H1 (cell line): Measurements from ENCODE around the gene LPP. TPM values are rescaled to one million over a fixed set of nuclear protein-coding genes. Genes with fewer than 3 reads are reported as not detected.

Experiments
- CTCF ChIA-PET: fragments of 300-600 bp; sonication (Branson Sonifier 250); formaldehyde crosslinking; loops from one replicate; lab custom pipeline; 2021; ENCODE audit not compliant: partially characterized antibody; lab: Charles Lee
- POLR2A ChIA-PET: fragments of 300-600 bp; sonication (Branson Sonifier 250); formaldehyde crosslinking; loops from one replicate; lab custom pipeline; 2021; ENCODE audit warnings: inconsistent platforms; ENCODE audit not compliant: partially characterized antibody; lab: Charles Lee
- DNase-seq, 2 experiments: peaks; one replicate each; pipeline versions ENCODE4 v3.0.0 to v3.0.0-alpha.2; 2010 to 2022; ENCODE audit warnings: low spot score in 2 of 2, low read depth in 1 of 2, mixed read lengths in 1 of 2
- FAIRE-seq: peaks from 2 replicates; lab custom pipeline; 2011; peaks lifted over from hg19 to GRCh38; lab: Jason Lieb, UNC
- H2AFZ ChIP-seq: 2 replicates; pipeline ENCODE4 v1.8.1; 2012; ENCODE audit warnings: low read length, inconsistent platforms
- H2AK5ac ChIP-seq: 2 replicates; pipeline ENCODE4 v1.6.1; 2013; ENCODE audit warnings: low read depth, low read length
- H2BK120ac ChIP-seq: replicated peaks from 2 replicates; pipeline ENCODE3; 2013; ENCODE audit warnings: low read depth, low read length, inconsistent platforms
- H2BK12ac ChIP-seq: 2 replicates; pipeline ENCODE4 v1.6.1; 2013; ENCODE audit warnings: low read depth, low read length
- H2BK15ac ChIP-seq: 2 replicates; pipeline ENCODE4 v1.6.1; 2013; ENCODE audit warnings: low read length
- H2BK20ac ChIP-seq: 2 replicates; pipeline ENCODE4 v1.6.1; 2013; ENCODE audit warnings: low read length
- H2BK5ac ChIP-seq: 2 replicates; pipeline ENCODE4 v1.6.1; 2013; ENCODE audit warnings: low read depth, low read length
- H3K14ac ChIP-seq: 2 replicates; pipeline ENCODE4 v1.6.1; 2013; ENCODE audit warnings: inconsistent platforms; ENCODE audit not compliant: insufficient read length
- H3K18ac ChIP-seq: 2 replicates; pipeline ENCODE4 v1.6.1; 2013; ENCODE audit warnings: low read length; ENCODE audit errors: extremely low read depth
- H3K23ac ChIP-seq: 2 replicates; pipeline ENCODE4 v1.6.1; 2013; ENCODE audit warnings: inconsistent platforms; ENCODE audit not compliant: insufficient read length
- H3K23me2 ChIP-seq: 2 replicates; pipeline ENCODE4 v1.6.1; 2013; ENCODE audit warnings: low read depth, low read length
- H3K27ac ChIP-seq: 2 replicates; pipeline ENCODE4 v1.6.1; 2011; ENCODE audit warnings: low read depth, low read length, inconsistent platforms
- H3K27me3 ChIP-seq, 4 experiments: replicated peaks in 1 of 4; 1 replicate in 1 of 4; 2 replicates in 3 of 4; pipeline versions ENCODE4 v1.6.1 to v1.8.1; 2011 to 2013; ENCODE audit warnings: low read length in 3 of 4, mild to moderate bottlenecking in 3 of 4, inconsistent platforms in 2 of 4, mixed read lengths in 2 of 4, moderate library complexity in 1 of 4; ENCODE audit not compliant: control insufficient read depth in 3 of 4, insufficient read depth in 3 of 4; ENCODE audit errors: extremely low read depth in 1 of 4
- H3K36me3 ChIP-seq, 4 experiments: 2 replicates each; pipeline versions ENCODE4 v1.6.1 to v1.8.1; 2011 to 2013; ENCODE audit warnings: mild to moderate bottlenecking in 4 of 4, low read length in 3 of 4, moderate library complexity in 2 of 4, control low read depth in 1 of 4, inconsistent platforms in 1 of 4; ENCODE audit not compliant: insufficient read depth in 4 of 4, control insufficient read depth in 2 of 4
- H3K4ac ChIP-seq: replicated peaks from 2 replicates; pipeline ENCODE3; 2013; ENCODE audit warnings: low read length, low read depth, mixed read lengths, inconsistent platforms; ENCODE audit not compliant: insufficient read length
- H3K4me1 ChIP-seq, 4 experiments: replicated peaks in 1 of 4; 1 replicate in 1 of 4; 2 replicates in 3 of 4; pipeline versions ENCODE4 v1.6.1 to v1.8.1; 2011 to 2013; ENCODE audit warnings: low read length in 3 of 4, inconsistent platforms in 2 of 4, mixed read lengths in 1 of 4; ENCODE audit not compliant: insufficient read depth in 4 of 4, control insufficient read depth in 3 of 4
- H3K4me2 ChIP-seq, 2 experiments: 2 replicates each; pipeline versions ENCODE4 v1.6.1 to v1.8.1; 2011 to 2013; ENCODE audit warnings: low read depth in 2 of 2, low read length in 2 of 2, control low read depth in 1 of 2, inconsistent platforms in 1 of 2, mild to moderate bottlenecking in 1 of 2; ENCODE audit not compliant: insufficient read depth in 1 of 2
- H3K4me3 ChIP-seq, 4 experiments: fragments of 200-600, 300-600 bp in 1 of 4; sonication (generic), shearing (Covaris generic), sonication (Bioruptor Twin) in 1 of 4; 2 replicates each; pipeline versions ENCODE4 v1.5.1 to v1.8.1; 2011 to 2016; ENCODE audit warnings: low read length in 4 of 4, low read depth in 3 of 4, control low read depth in 2 of 4, inconsistent platforms in 2 of 4, mild to moderate bottlenecking in 2 of 4, mixed read lengths in 1 of 4, moderate library complexity in 1 of 4; ENCODE audit not compliant: insufficient read depth in 2 of 4; ENCODE audit errors: extremely low read depth in 1 of 4
- H3K56ac ChIP-seq: replicated peaks from 2 replicates; pipeline ENCODE3; 2013; ENCODE audit warnings: low read depth, mild to moderate bottlenecking, mixed read lengths, low read length, inconsistent platforms; ENCODE audit not compliant: insufficient read length
- H3K79me1 ChIP-seq: 2 replicates; pipeline ENCODE4 v1.6.1; 2013; ENCODE audit warnings: low read depth, low read length, control low read depth
- H3K79me2 ChIP-seq, 2 experiments: 2 replicates each; pipeline versions ENCODE4 v1.6.1 to v1.8.1; 2012 to 2013; ENCODE audit warnings: low read length in 2 of 2, mild to moderate bottlenecking in 2 of 2, inconsistent platforms in 1 of 2; ENCODE audit not compliant: insufficient read depth in 2 of 2, control insufficient read depth in 1 of 2
- H3K9ac ChIP-seq, 4 experiments: replicated peaks in 1 of 4; 1 replicate in 1 of 4; 2 replicates in 3 of 4; pipeline versions ENCODE4 v1.6.1 to v1.8.1; 2011 to 2013; ENCODE audit warnings: low read depth in 3 of 4, low read length in 3 of 4, control low read depth in 2 of 4, mild to moderate bottlenecking in 2 of 4, moderate library complexity in 2 of 4, inconsistent platforms in 1 of 4; ENCODE audit errors: extremely low read depth in 1 of 4
- H3K9me3 ChIP-seq, 2 experiments: 2 replicates each; pipeline versions ENCODE4 v1.6.1 to v1.8.1; 2012 to 2013; ENCODE audit warnings: mild to moderate bottlenecking in 2 of 2, moderate library complexity in 2 of 2, control low read depth in 1 of 2, inconsistent platforms in 1 of 2, low read depth in 1 of 2, low read length in 1 of 2, mixed read lengths in 1 of 2; ENCODE audit not compliant: insufficient read depth in 2 of 2
- H4K20me1 ChIP-seq, 2 experiments: replicated peaks in 1 of 2; 2 replicates each; pipeline versions ENCODE3 to v1.8.1; 2011 to 2013; ENCODE audit warnings: inconsistent platforms in 2 of 2, low read length in 2 of 2, mild to moderate bottlenecking in 1 of 2; ENCODE audit not compliant: insufficient read depth in 2 of 2, control insufficient read depth in 1 of 2
- H4K5ac ChIP-seq: 2 replicates; pipeline ENCODE4 v1.6.1; 2013; ENCODE audit warnings: low read length, low read depth, mixed read lengths, inconsistent platforms; ENCODE audit not compliant: insufficient read length
- H4K8ac ChIP-seq: 2 replicates; pipeline ENCODE4 v1.8.0; 2013; ENCODE audit warnings: mild to moderate bottlenecking, moderate library complexity, low read length, inconsistent platforms; ENCODE audit not compliant: insufficient read depth; ENCODE audit errors: extremely low read depth
- H4K91ac ChIP-seq: replicated peaks from 2 replicates; pipeline ENCODE3; 2013; ENCODE audit warnings: low read length, mixed read lengths, inconsistent platforms; ENCODE audit not compliant: insufficient read length
- BACH1 ChIP-seq: IDR thresholded peaks from 2 replicates; pipeline ENCODE4 v1.6.1; 2012; ENCODE audit warnings: low read length, improper control_type of control experiment
- CBX8 ChIP-seq: fragments of 300-800, 300-1000 bp; sonication (generic); IDR thresholded peaks from 2 replicates; pipeline ENCODE4 v1.7.1; 2016; ENCODE audit warnings: low read depth, low read length, borderline replicate concordance
- CTBP2 ChIP-seq: IDR thresholded peaks from 2 replicates; pipeline ENCODE4 v1.7.0; 2011; ENCODE audit warnings: borderline replicate concordance, mild to moderate bottlenecking, moderate library complexity, mixed read lengths, low read length; ENCODE audit not compliant: insufficient read depth, insufficient read length
- FOSL1 ChIP-seq: IDR thresholded peaks from 2 replicates; pipeline ENCODE4 v1.6.1; 2011; ENCODE audit warnings: mild to moderate bottlenecking, low read depth, low read length, moderate library complexity; ENCODE audit not compliant: insufficient read depth
- GABPA ChIP-seq: IDR thresholded peaks from 2 replicates; pipeline ENCODE4 v1.6.1; 2011; ENCODE audit warnings: mild to moderate bottlenecking, low read length, moderate library complexity, borderline replicate concordance; ENCODE audit not compliant: insufficient read depth
- HDAC6 ChIP-seq: IDR thresholded peaks from one replicate; pipeline ENCODE4 v1.7.1; 2012; ENCODE audit warnings: low read depth, mild to moderate bottlenecking, inconsistent platforms, low read length, moderate library complexity
- RNF2 ChIP-seq: fragments of 200-900, 300-1000 bp; sonication (generic); IDR thresholded peaks from 2 replicates; pipeline ENCODE4 v1.7.1; 2016; ENCODE audit warnings: borderline replicate concordance, low read depth, mild to moderate bottlenecking, antibody characterized with exemption, low read length; ENCODE audit not compliant: poor library complexity, severe bottlenecking; ENCODE audit errors: missing control alignments
- SAP30 ChIP-seq: fragments of 300-600 bp; sonication (generic); IDR thresholded peaks from 2 replicates; pipeline ENCODE4 v1.7.1; 2012; ENCODE audit warnings: low read length, moderate library complexity, mild to moderate bottlenecking, inconsistent platforms; ENCODE audit not compliant: insufficient read depth, insufficient replicate concordance
- SIX5 ChIP-seq: IDR thresholded peaks from 2 replicates; pipeline ENCODE4 v1.6.1; 2011; ENCODE audit warnings: mild to moderate bottlenecking, low read depth, low read length
- ZNF274 ChIP-seq: IDR thresholded peaks from 2 replicates; pipeline ENCODE4 v1.7.0; 2012; ENCODE audit warnings: low read length, borderline replicate concordance; ENCODE audit errors: extremely low read depth
- WGBS, 2 experiments: shearing (Covaris generic) in 1 of 2; methylation state at CpG; one replicate each; pipeline versions ENCODE4 v1.1.6 to v1.1.7; 2013 to 2015; ENCODE audit warnings: low lambda C conversion rate in 2 of 2, mixed read lengths in 2 of 2, inconsistent platforms in 1 of 2, low coverage in 1 of 2, missing lambda C conversion rate in 1 of 2; ENCODE audit not compliant: insufficient replicate concordance in 2 of 2, insufficient coverage in 1 of 2, insufficient read length in 1 of 2; ENCODE audit errors: extremely low coverage in 1 of 2, missing lambda C conversion rate in 1 of 2; 5-methylcytosine and 5-hydroxymethylcytosine counted together
- polyA plus RNA-seq, 7 experiments: library from polyadenylated mRNA; depleted of rRNA in 3 of 7; stranded (reverse) in 5 of 7; unstranded in 2 of 7; fragments of >200 nt in 5 of 7; fragments of 200-250 nt in 2 of 7; gene quantifications; 1 replicate in 5 of 7; 2 replicates in 1 of 7; 4 replicates in 1 of 7; pipeline versions ENCODE4 v1.2.1 to v1.2.3, GENCODE V29; 2011 to 2013; ENCODE audit warnings: missing spikeins in 2 of 7, mixed read lengths in 2 of 7
- total RNA-seq: library from RNA; stranded (reverse); fragmentation: NEBNext Ultra II Directional; extraction: Animal tissue kit (Norgen Biotek cat#: 25700); gene quantifications from 2 replicates; pipeline ENCODE4 v1.2.1, GENCODE V29; 2021
- TF ChIP-seq, protein P1 (sequence below), 3 experiments: IDR thresholded peaks; 1 replicate in 2 of 3; 2 replicates in 1 of 3; pipeline versions ENCODE4 v1.5.1 to v1.6.1; 2011; ENCODE audit warnings: low read length in 3 of 3, mild to moderate bottlenecking in 3 of 3, inconsistent platforms in 2 of 3, low read depth in 1 of 3, moderate library complexity in 1 of 3; ENCODE audit not compliant: insufficient read depth in 1 of 3; ENCODE audit errors: control extremely low read depth in 1 of 3

Gene LPP
- total and polyA plus RNA-seq, 2 of the 8 experiments (the other 6 are each of a cell fraction or from before 2014, with no cell fraction given) = 10.0 to 53.3 TPM

DNA sequence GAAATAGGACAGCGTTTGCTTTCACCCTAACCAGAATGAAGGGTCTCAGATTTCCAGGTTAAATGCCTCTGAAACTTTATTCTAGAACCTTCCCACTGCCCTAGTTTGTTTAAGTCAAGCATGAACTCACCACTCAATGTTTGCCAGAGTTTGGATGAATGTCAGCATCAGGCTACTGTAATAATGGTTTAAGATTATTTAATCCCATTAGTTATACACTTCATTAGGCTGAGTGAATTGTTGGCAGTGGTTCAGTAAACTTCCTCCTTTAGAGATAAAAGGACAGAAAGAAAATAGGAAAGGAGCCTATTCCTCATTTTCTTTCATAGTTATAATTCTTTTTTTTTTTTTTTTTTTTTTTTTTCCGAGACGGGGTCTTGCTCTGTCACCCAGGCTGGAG lies 615.9 kb downstream of the LPP start:
- CTCF ChIA-PET = no interaction called here
- FAIRE-seq = no peak
- 95% methylated on average over 1 of the region's 3 CpGs; no CpG with 5 or more reads in 1 of the 2 experiments for WGBS, 2 experiments
- TF ChIP-seq BACH1 (no peak), CTBP2 (no peak), HDAC6 (no peak), ZNF274 (no peak), CBX8 (no peak), SIX5 (no peak), GABPA (no peak), RNF2 (no peak), FOSL1 (no peak), SAP30 (no peak)
- TF ChIP-seq, protein P1, sequence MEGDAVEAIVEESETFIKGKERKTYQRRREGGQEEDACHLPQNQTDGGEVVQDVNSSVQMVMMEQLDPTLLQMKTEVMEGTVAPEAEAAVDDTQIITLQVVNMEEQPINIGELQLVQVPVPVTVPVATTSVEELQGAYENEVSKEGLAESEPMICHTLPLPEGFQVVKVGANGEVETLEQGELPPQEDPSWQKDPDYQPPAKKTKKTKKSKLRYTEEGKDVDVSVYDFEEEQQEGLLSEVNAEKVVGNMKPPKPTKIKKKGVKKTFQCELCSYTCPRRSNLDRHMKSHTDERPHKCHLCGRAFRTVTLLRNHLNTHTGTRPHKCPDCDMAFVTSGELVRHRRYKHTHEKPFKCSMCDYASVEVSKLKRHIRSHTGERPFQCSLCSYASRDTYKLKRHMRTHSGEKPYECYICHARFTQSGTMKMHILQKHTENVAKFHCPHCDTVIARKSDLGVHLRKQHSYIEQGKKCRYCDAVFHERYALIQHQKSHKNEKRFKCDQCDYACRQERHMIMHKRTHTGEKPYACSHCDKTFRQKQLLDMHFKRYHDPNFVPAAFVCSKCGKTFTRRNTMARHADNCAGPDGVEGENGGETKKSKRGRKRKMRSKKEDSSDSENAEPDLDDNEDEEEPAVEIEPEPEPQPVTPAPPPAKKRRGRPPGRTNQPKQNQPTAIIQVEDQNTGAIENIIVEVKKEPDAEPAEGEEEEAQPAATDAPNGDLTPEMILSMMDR (IDR thresholded peaks at IDR 0.05; ENCODE audit: control extremely low read depth in 1 of 3, insufficient read depth in 1 of 3, low read depth in 1 of 3, low read length in 3 of 3) = no peak

More for the DNA sequence above, 615.9 kb downstream of the LPP start:
- Histone ChIP-seq H4K8ac (no peak overlapping the region), H2BK20ac (no peak overlapping the region), H3K4ac (no peak overlapping the region), H3K9me3 (no peaks in the 10 kb centered on the region), H3K79me1 (no peaks in the 10 kb centered on the region), H3K4me1 (peaks cover 0 to 4% (median 0%) of the 10 kb centered on the region in 4 experiments; a peak in 1 of 7 replicates), H4K5ac (no peak overlapping the region), H3K23me2 (no peaks in the 10 kb centered on the region), H3K18ac (no peak overlapping the region), H3K4me2 (no peak overlapping the region), H3K36me3 (no peaks in the 10 kb centered on the region), H3K23ac (no peak overlapping the region), H3K14ac (no peak overlapping the region), H2BK15ac (no peak overlapping the region), H3K9ac (no peak overlapping the region), H4K91ac (no peak overlapping the region), H2AFZ (no peak overlapping the region), H2BK5ac (no peak overlapping the region), H2AK5ac (no peak overlapping the region), H3K27ac (no peak overlapping the region), H3K4me3 (no peak overlapping the region), H2BK12ac (no peak overlapping the region), H3K79me2 (no peaks in the 10 kb centered on the region), H2BK120ac (no peak overlapping the region), H3K27me3 (no peaks in the 10 kb centered on the region), H3K56ac (no peak overlapping the region), H4K20me1 (no peaks in the 10 kb centered on the region)
- POLR2A ChIA-PET = no interaction called here
- no peak for DNase-seq
